Head of caudate nucleus (tissue), 42 donors: ENCODE results near the gene PKP4.

Experiments used
- DNase-seq, 42 donors: peaks; one replicate each; pipeline versions ENCODE4 v3.0.0 to v3.0.0-alpha.2; 2020 to 2021; ENCODE audit warnings: mixed read lengths in 7 of 42
- intact Hi-C: fragments of 100-400 bp; cut with DNase I; formaldehyde crosslinking; loops from one replicate; pipeline ENCODE4 v1.15.0; 2022

The PKP4 gene

GRCh38 chr2:158730621-158731140, 273.9 kb downstream of the PKP4 start:
- intact Hi-C loops = no loop called here
- DNase-seq = no peak

GRCh38 chr2:158731386-158731785, 274.6 kb downstream of the PKP4 start:
- intact Hi-C loops = no loop called here
- no peak for DNase-seq
